Erythroblast (primary cell): ENCODE results near the gene MTSS2.

Source experiments
- GATA1 ChIP-seq: IDR thresholded peaks from 2 replicates; pipeline ENCODE4 v1.6.1; 2011; ENCODE audit warnings: low read depth, mild to moderate bottlenecking, control low read depth, low read length, moderate library complexity
- POLR2A ChIP-seq: IDR thresholded peaks from 2 replicates; pipeline ENCODE4 v1.6.1; 2011; ENCODE audit warnings: mild to moderate bottlenecking, low read length

DNA sequence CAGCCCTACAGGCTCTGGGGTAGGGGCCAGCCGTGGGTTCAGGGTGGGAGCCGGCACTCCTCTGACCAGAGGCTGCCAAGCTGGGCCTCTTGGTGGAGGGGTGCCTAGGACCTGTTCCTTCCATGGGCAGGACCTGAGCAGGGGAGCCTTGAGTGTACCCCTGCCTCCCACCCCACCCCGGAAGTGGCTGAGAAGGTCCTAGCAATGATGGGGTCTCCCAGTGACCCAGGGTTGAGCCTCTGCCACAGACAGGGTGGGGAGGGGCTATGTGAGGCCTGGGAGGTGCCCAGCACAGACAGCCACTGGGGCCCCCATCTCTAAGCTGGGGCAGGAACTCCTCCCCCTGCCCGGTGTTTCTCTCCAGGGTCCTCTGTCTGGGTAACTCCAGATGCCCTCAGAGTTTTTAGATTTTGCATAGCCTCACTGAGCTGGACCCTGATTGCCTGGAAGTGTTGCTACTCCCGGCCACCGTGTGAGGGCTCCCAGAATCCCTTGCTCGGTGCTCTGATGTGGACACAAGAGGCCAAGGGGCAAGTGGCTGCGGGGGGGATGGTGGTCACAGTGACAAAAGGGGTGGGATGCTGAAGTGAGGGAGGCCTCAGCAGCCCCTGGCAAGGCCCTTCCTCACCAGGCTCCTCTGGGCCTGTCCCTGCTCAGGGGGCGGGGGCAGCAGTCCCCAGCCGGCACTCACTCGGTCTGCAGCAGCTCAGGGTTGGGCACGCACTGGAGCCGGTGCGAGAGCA, 6.4 kb upstream of the MTSS2 start:
- TF ChIP-seq POLR2A (no peak), GATA1 (no peak)
